ENCODE data around the gene ESRRA. TPM values are rescaled to one million over a fixed set of nuclear protein-coding genes. Genes with fewer than 3 reads are reported as not detected.

ESRRA gene
- total and polyA plus RNA-seq, 2 of the 4 experiments (the other 2 are of a cell fraction): 10.2 to 15.0 TPM

GRCh38 chr11:64268025-64268892, 37.1 kb upstream of the ESRRA start:
- H2BK5ac ChIP-seq (ENCODE audit: low read depth, low read length, poor library complexity, severe bottlenecking): peak overlapping the region; percentile 61
- dilution Hi-C loops (cut with HindIII; ENCODE audit: low sequenced_read_pairs, unreplicated experiment): no loop called here

More at GRCh38 chr11:64268025-64268892, 37.1 kb upstream of the ESRRA start:
- peaks cover 5% of the 10 kb centered on the region; the same call in 1 of the 2 replicates for H3K9me1 ChIP-seq (ENCODE audit: insufficient read depth, low read length)
- H2BK15ac ChIP-seq (ENCODE audit: low read depth, low read length): 0 out of 3 replicates have a peak overlapping the region, but pooled peaks have one; percentile 39
- BruUV-seq (replicated peaks): no TSS peak
- H3K4me3 ChIP-seq (ENCODE audit: insufficient read depth, low read depth, low read length): peak overlapping the region; percentile 56; the same call in 1 of the 2 replicates
- peak overlapping the region; percentile 96 for H2AFZ ChIP-seq (replicated peaks; ENCODE audit: low read length, poor library complexity)
- peak overlapping the region; percentile 87 for H3K14ac ChIP-seq (replicated peaks; ENCODE audit: low read depth, low read length)
- H3K27ac ChIP-seq (ENCODE audit: insufficient read depth, low read length): peak overlapping the region; percentile 76
- H3K18ac ChIP-seq (ENCODE audit: low read depth, low read length): no peak overlapping the region; the same call in 1 of the 2 replicates
- DNase-seq (peak; percentile 48), ATAC-seq (ENCODE audit: low read depth) (peak; percentile 0)
- peak overlapping the region; percentile 94 for H2AK5ac ChIP-seq (ENCODE audit: low read depth, low read length)
- peak overlapping the region; percentile 67; the same call in 1 of the 2 replicates for H2BK120ac ChIP-seq (ENCODE audit: low read depth, low read length)
- peak overlapping the region; percentile 73 for H3K23ac ChIP-seq (ENCODE audit: low read depth, low read length)
- in situ Hi-C loops (cut with MboI; ENCODE audit: low sequenced_read_pairs) (no loop called here), intact Hi-C loops (cut with micrococcal nuclease) (no loop called here)
- peak overlapping the region; percentile 90 for H2AK9ac ChIP-seq (replicated peaks; ENCODE audit: low read depth, low read length, poor library complexity)
- H2BK20ac ChIP-seq (ENCODE audit: low read depth, low read length): no peak overlapping the region; the same call in 1 of the 2 replicates
- H4K91ac ChIP-seq (ENCODE audit: insufficient read depth, low read depth, low read length): peak overlapping the region; percentile 94; the same call in 1 of the 2 replicates
- ChIA-PET CTCF (interaction anchor here (1.5 kb wide), 1 partner anchor 9 kb away, joined by 3 read pairs; no protein-coding TSS in a partner anchor), POLR2A (ENCODE audit: unreplicated experiment) (interaction anchor here (1.2 kb wide), 1 partner anchor 19 kb away, joined by 3 read pairs; no protein-coding TSS in a partner anchor)
- peak overlapping the region; percentile 88 for H3K4ac ChIP-seq (ENCODE audit: low read depth, low read length)
- peaks cover 14% of the 10 kb centered on the region for H3K4me1 ChIP-seq (ENCODE audit: control insufficient read depth, insufficient read depth, low read length)
- no peaks in the 10 kb centered on the region for H3K9me3 ChIP-seq (ENCODE audit: control insufficient read depth, insufficient read depth, low read length)
- H3K4me2 ChIP-seq (ENCODE audit: low read depth, low read length): peak overlapping the region; percentile 73
- H4K5ac ChIP-seq (ENCODE audit: low read depth, low read length): peak overlapping the region; percentile 51
- H3K27me3 ChIP-seq (ENCODE audit: control insufficient read depth, insufficient read depth, low read length): no peaks in the 10 kb centered on the region
- peak overlapping the region; percentile 82; the same call in 1 of the 2 replicates for H3K56ac ChIP-seq (ENCODE audit: extremely low read depth, insufficient read depth, low read length)
- peak overlapping the region; percentile 77 to 96 for H4K8ac ChIP-seq (ENCODE audit: low read depth in 2 of 2, low read length in 2 of 2)
- no peaks in the 10 kb centered on the region; the same call in 1 of the 2 replicates for H4K20me1 ChIP-seq (ENCODE audit: insufficient read depth, low read length)
- H3K9ac ChIP-seq (ENCODE audit: low read depth, low read length): peak overlapping the region; percentile 75
- H3K79me1 ChIP-seq (ENCODE audit: low read depth in 1 of 2, low read length in 2 of 2): peaks cover 9 to 34% of the 10 kb centered on the region in 2 experiments
- 67% methylated on average over 13 of the region's 23 CpGs; no CpG with 5 or more reads in 1 of the 2 experiments for whole genome bisulfite sequencing, 2 experiments (ENCODE audit: extremely low coverage in 2 of 2, insufficient read length in 1 of 2)
- peaks cover 12% of the 10 kb centered on the region; the same call in 1 of the 2 replicates for H3K36me3 ChIP-seq (ENCODE audit: control insufficient read depth, insufficient read depth, low read length)
- TF ChIP-seq SMC3 (IDR thresholded peaks at IDR 0.05; ENCODE audit: low read depth, low read length) (no peak), POLR2A (IDR thresholded peaks at IDR 0.05; ENCODE audit: low read depth, low read length) (no peak), RFX5 (IDR thresholded peaks at IDR 0.05; ENCODE audit: low read depth, low read length) (no peak)

Data from IMR-90 (cell line).